H9 (cell line): ENCODE measurements around the gene FLT1. TPM values are rescaled to one million over a fixed set of nuclear protein-coding genes. Genes with fewer than 3 reads are reported as not detected.

ENCODE experiments used
- DNase-seq: peaks from one replicate; pipeline ENCODE4 v3.0.0-alpha.2; 2017
- H2AFZ ChIP-seq: one replicate; pipeline ENCODE4 v1.6.1; 2013; ENCODE audit warnings: mild to moderate bottlenecking, low read length, control low read depth, moderate library complexity
- H2AK5ac ChIP-seq: 2 replicates; pipeline ENCODE4 v1.6.1; 2013; ENCODE audit warnings: low read length, control low read depth, mixed read lengths; ENCODE audit not compliant: insufficient read length
- H2BK120ac ChIP-seq: one replicate; pipeline ENCODE4 v1.6.1; 2013; ENCODE audit warnings: low read depth, mild to moderate bottlenecking, low read length, control low read depth, inconsistent platforms; ENCODE audit not compliant: poor library complexity, severe bottlenecking
- H2BK12ac ChIP-seq: 2 replicates; pipeline ENCODE4 v1.6.1; 2013; ENCODE audit warnings: low read length, control low read depth, mixed read lengths, low read depth; ENCODE audit not compliant: insufficient read length
- H2BK15ac ChIP-seq: 2 replicates; pipeline ENCODE4 v1.6.1; 2013; ENCODE audit warnings: low read depth, low read length, control low read depth
- H2BK20ac ChIP-seq: one replicate; pipeline ENCODE4 v1.6.1; 2013; ENCODE audit warnings: low read depth, mild to moderate bottlenecking, low read length, control low read depth, inconsistent platforms; ENCODE audit not compliant: poor library complexity, severe bottlenecking
- H2BK5ac ChIP-seq: 2 replicates; pipeline ENCODE4 v1.6.1; 2013; ENCODE audit warnings: low read length, control low read depth, mixed read lengths; ENCODE audit not compliant: insufficient read length
- H3K14ac ChIP-seq: 2 replicates; pipeline ENCODE4 v1.6.1; 2013; ENCODE audit warnings: low read length, control low read depth; ENCODE audit not compliant: insufficient read depth
- H3K18ac ChIP-seq: 2 replicates; pipeline ENCODE4 v1.6.1; 2013; ENCODE audit warnings: low read depth, mild to moderate bottlenecking, mixed read lengths, low read length, control low read depth; ENCODE audit not compliant: insufficient read length
- H3K23ac ChIP-seq: 2 replicates; pipeline ENCODE4 v1.6.1; 2013; ENCODE audit warnings: low read length, control low read depth, mixed read lengths, low read depth; ENCODE audit not compliant: insufficient read length
- H3K23me2 ChIP-seq: 2 replicates; pipeline ENCODE4 v1.6.1; 2013; ENCODE audit warnings: low read depth, mild to moderate bottlenecking, mixed read lengths, low read length, control low read depth; ENCODE audit not compliant: insufficient read length, poor library complexity, severe bottlenecking
- H3K27ac ChIP-seq: 2 replicates; pipeline ENCODE4 v1.5.1; 2013; ENCODE audit warnings: low read length, control low read depth, mixed read lengths, low read depth; ENCODE audit not compliant: insufficient read length
- H3K27me3 ChIP-seq: 2 replicates; pipeline ENCODE4 v1.6.1; 2013; ENCODE audit warnings: low read length, control low read depth, inconsistent platforms; ENCODE audit not compliant: insufficient read depth
- H3K4ac ChIP-seq: 2 replicates; pipeline ENCODE4 v1.6.1; 2013; ENCODE audit warnings: low read depth, mild to moderate bottlenecking, control low read depth, inconsistent platforms, low read length, moderate library complexity
- H3K4me1 ChIP-seq: 2 replicates; pipeline ENCODE4 v1.6.1; 2013; ENCODE audit warnings: low read length, control low read depth, inconsistent platforms; ENCODE audit not compliant: insufficient read depth
- H3K4me2 ChIP-seq: 2 replicates; pipeline ENCODE4 v1.6.1; 2013; ENCODE audit warnings: low read length, control low read depth, mixed read lengths; ENCODE audit not compliant: insufficient read length, insufficient read depth
- H3K56ac ChIP-seq: 2 replicates; pipeline ENCODE4 v1.6.1; 2013; ENCODE audit warnings: low read depth, mild to moderate bottlenecking, mixed read lengths, low read length, control low read depth; ENCODE audit not compliant: insufficient read length
- H3K79me1 ChIP-seq: 2 replicates; pipeline ENCODE4 v1.6.1; 2013; ENCODE audit warnings: low read depth, mild to moderate bottlenecking, moderate library complexity, low read length, control low read depth, inconsistent platforms; ENCODE audit not compliant: insufficient read depth, poor library complexity, severe bottlenecking
- H3K79me2 ChIP-seq: 2 replicates; pipeline ENCODE4 v1.6.1; 2013; ENCODE audit warnings: low read length, control low read depth, inconsistent platforms; ENCODE audit not compliant: insufficient read depth
- H3K9ac ChIP-seq: 2 replicates; pipeline ENCODE4 v1.6.1; 2013; ENCODE audit warnings: low read length, control low read depth, mixed read lengths; ENCODE audit not compliant: insufficient read length; ENCODE audit errors: extremely low read depth
- H3K9me3 ChIP-seq: one replicate; pipeline ENCODE4 v1.6.1; 2013; ENCODE audit warnings: low read depth, low read length, inconsistent platforms; ENCODE audit not compliant: control insufficient read depth
- H3T11ph ChIP-seq: one replicate; pipeline ENCODE4 v1.6.1; 2013; ENCODE audit warnings: mild to moderate bottlenecking, low read length, control low read depth, inconsistent platforms
- H4K20me1 ChIP-seq: one replicate; pipeline ENCODE4 v1.6.1; 2013; ENCODE audit not compliant: control insufficient read depth, insufficient read length, insufficient read depth
- H4K5ac ChIP-seq: 2 replicates; pipeline ENCODE4 v1.6.1; 2013; ENCODE audit warnings: low read depth, mild to moderate bottlenecking, mixed read lengths, low read length, control low read depth; ENCODE audit not compliant: insufficient read length
- H4K8ac ChIP-seq: replicated peaks from 2 replicates; pipeline ENCODE4 v1.6.1; 2013; ENCODE audit warnings: low read length, control low read depth, mixed read lengths, low read depth; ENCODE audit not compliant: insufficient read length
- H4K91ac ChIP-seq: 2 replicates; pipeline ENCODE4 v1.6.1; 2013; ENCODE audit warnings: low read depth, mild to moderate bottlenecking, moderate library complexity, mixed read lengths, low read length, control low read depth; ENCODE audit not compliant: insufficient read length
- H3K27ac Mint-ChIP-seq, 3 experiments: 2 replicates in 2 of 3; 3 replicates in 1 of 3; pipeline ENCODE4 v1.8.0; 2020 to 2021; ENCODE audit warnings: mixed read lengths in 3 of 3, mild to moderate bottlenecking in 1 of 3, moderate library complexity in 1 of 3
- H3K27me3 Mint-ChIP-seq: 2 replicates; pipeline ENCODE4 v1.8.0; 2021; ENCODE audit warnings: low read depth, mild to moderate bottlenecking, moderate library complexity, mixed read lengths
- H3K36me3 Mint-ChIP-seq, 3 experiments: 2 replicates in 2 of 3; 3 replicates in 1 of 3; pipeline ENCODE4 v1.8.0; 2020 to 2021; ENCODE audit warnings: low read depth in 3 of 3, mixed read lengths in 3 of 3; ENCODE audit not compliant: insufficient read depth in 1 of 3
- H3K4me1 Mint-ChIP-seq, 2 experiments: 2 replicates each; pipeline ENCODE4 v1.8.0; 2020; ENCODE audit warnings: mixed read lengths in 2 of 2
- H3K4me3 Mint-ChIP-seq, 2 experiments: 2 replicates in 1 of 2; 3 replicates in 1 of 2; pipeline ENCODE4 v1.8.0; 2020 to 2021; ENCODE audit warnings: mild to moderate bottlenecking in 2 of 2, mixed read lengths in 2 of 2, moderate library complexity in 1 of 2
- H3K9me3 Mint-ChIP-seq, 2 experiments: 2 replicates in 1 of 2; 3 replicates in 1 of 2; pipeline ENCODE4 v1.8.0; 2020; ENCODE audit warnings: mild to moderate bottlenecking in 2 of 2, mixed read lengths in 2 of 2, moderate library complexity in 1 of 2
- WGBS: extraction: QIAGEN DNeasy Blood & Tissue Kit; methylation state at CpG from one replicate; pipeline ENCODE4 v1.1.7; 2013; ENCODE audit warnings: missing lambda C conversion rate, low lambda C conversion rate, mixed read lengths; ENCODE audit not compliant: insufficient read length; ENCODE audit errors: extremely low coverage; 5-methylcytosine and 5-hydroxymethylcytosine counted together
- total RNA-seq: library from RNA; stranded (reverse); gene quantifications from 2 replicates; pipeline ENCODE4 v1.2.1, GENCODE V29; 2021
- TF ChIP-seq, protein P1 (sequence below): fragments of 200-600 bp; sonication (generic); conservative IDR thresholded peaks from 3 replicates; pipeline ENCODE4 v1.8.0; 2021; ENCODE audit warnings: antibody characterized with exemption, mild to moderate bottlenecking

FLT1 gene
- total RNA-seq, 1 experiment from 2014 or later = 84.1 TPM

DNA sequence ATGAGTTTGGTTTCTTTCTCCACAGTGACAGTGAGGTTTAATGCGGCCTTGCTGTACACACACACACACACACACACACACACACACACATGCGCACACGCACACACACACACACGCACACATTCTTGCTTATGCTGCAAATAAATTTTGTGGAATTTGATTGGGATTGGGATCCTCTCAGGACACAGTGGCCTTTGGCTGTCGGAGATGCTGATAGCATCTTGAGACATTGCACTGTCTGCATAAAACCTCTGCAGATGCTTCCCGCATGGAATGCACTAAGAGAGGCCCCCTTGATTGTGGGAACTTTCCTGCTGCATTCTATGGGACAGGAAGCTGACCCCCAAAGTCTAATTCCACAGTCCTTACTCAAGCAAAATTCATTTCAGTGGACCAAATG, 145.6 kb downstream of the FLT1 start:
- Histone ChIP-seq H2BK20ac (no peak overlapping the region), H2BK15ac (no peak overlapping the region), H4K91ac (no peak overlapping the region), H3K56ac (no peak overlapping the region), H2BK5ac (no peak overlapping the region), H4K8ac (no peak overlapping the region), H3K4ac (no peak overlapping the region), H3K14ac (no peak overlapping the region), H3K4me1 (no peaks in the 10 kb centered on the region), H3K79me2 (no peaks in the 10 kb centered on the region), H3K27ac (no peak overlapping the region), H3K23me2 (no peaks in the 10 kb centered on the region), H2BK12ac (no peak overlapping the region), H2AFZ (no peak overlapping the region), H3K9ac (no peak overlapping the region), H4K20me1 (no peaks in the 10 kb centered on the region), H3K79me1 (no peaks in the 10 kb centered on the region), H3T11ph (no peak overlapping the region), H3K9me3 (no peaks in the 10 kb centered on the region), H3K18ac (no peak overlapping the region), H3K4me2 (no peak overlapping the region), H4K5ac (no peak overlapping the region), H2BK120ac (no peak overlapping the region), H3K27me3 (no peaks in the 10 kb centered on the region), H3K23ac (no peak overlapping the region), H2AK5ac (no peak overlapping the region)
- Mint-ChIP-seq H3K4me1 (peaks cover 14 to 18% of the 10 kb centered on the region in 2 experiments), H3K27me3 (no peaks in the 10 kb centered on the region), H3K36me3 (peaks cover 5 to 9% (median 6%) of the 10 kb centered on the region in 3 experiments; a peak in 5 of 7 replicates), H3K9me3 (no peaks in the 10 kb centered on the region), H3K4me3 (no peak overlapping the region), H3K27ac (no peak overlapping the region)
- TF ChIP-seq, protein P1, sequence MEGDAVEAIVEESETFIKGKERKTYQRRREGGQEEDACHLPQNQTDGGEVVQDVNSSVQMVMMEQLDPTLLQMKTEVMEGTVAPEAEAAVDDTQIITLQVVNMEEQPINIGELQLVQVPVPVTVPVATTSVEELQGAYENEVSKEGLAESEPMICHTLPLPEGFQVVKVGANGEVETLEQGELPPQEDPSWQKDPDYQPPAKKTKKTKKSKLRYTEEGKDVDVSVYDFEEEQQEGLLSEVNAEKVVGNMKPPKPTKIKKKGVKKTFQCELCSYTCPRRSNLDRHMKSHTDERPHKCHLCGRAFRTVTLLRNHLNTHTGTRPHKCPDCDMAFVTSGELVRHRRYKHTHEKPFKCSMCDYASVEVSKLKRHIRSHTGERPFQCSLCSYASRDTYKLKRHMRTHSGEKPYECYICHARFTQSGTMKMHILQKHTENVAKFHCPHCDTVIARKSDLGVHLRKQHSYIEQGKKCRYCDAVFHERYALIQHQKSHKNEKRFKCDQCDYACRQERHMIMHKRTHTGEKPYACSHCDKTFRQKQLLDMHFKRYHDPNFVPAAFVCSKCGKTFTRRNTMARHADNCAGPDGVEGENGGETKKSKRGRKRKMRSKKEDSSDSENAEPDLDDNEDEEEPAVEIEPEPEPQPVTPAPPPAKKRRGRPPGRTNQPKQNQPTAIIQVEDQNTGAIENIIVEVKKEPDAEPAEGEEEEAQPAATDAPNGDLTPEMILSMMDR = no peak
- DNase-seq = no peak
- WGBS = no CpG with 5 or more reads among the region's 6 CpGs
